HL-60 (cell line): ENCODE measurements around the gene AHR.

Experiments
- DNase-seq, 2 experiments: peaks; one replicate each; pipeline ENCODE4 v3.0.0-alpha.2; 2010 to 2020; ENCODE audit warnings: low read depth in 1 of 2, low spot score in 1 of 2
- H3K27ac ChIP-seq: fragments of 250-450 bp; sonication (Bioruptor Pico); replicated peaks from 2 replicates; pipeline ENCODE4 v1.5.1; 2020; ENCODE audit warnings: mild to moderate bottlenecking, moderate library complexity
- H3K27me3 ChIP-seq: fragments of 250-450 bp; sonication (Bioruptor Pico); 2 replicates; pipeline ENCODE4 v1.5.1; 2021; ENCODE audit warnings: mild to moderate bottlenecking, moderate library complexity; ENCODE audit not compliant: insufficient read depth, poor library complexity, severe bottlenecking
- H3K4me3 ChIP-seq: replicated peaks from 2 replicates; pipeline ENCODE4 v1.5.1; 2011; ENCODE audit warnings: mild to moderate bottlenecking, control low read depth, low read length; ENCODE audit not compliant: insufficient read depth
- GABPA ChIP-seq: IDR thresholded peaks from 2 replicates; pipeline ENCODE4 v1.6.1; 2012; ENCODE audit warnings: low read depth
- POLR2AphosphoS5 ChIP-seq: IDR thresholded peaks from 2 replicates; pipeline ENCODE4 v1.6.1; 2012; ENCODE audit warnings: low read depth
- REST ChIP-seq: IDR thresholded peaks from 2 replicates; pipeline ENCODE4 v1.6.1; 2012; ENCODE audit warnings: low read depth; ENCODE audit not compliant: insufficient replicate concordance
- SPI1 ChIP-seq: IDR thresholded peaks from 2 replicates; pipeline ENCODE4 v1.6.1; 2012; ENCODE audit warnings: low read depth, mild to moderate bottlenecking, borderline replicate concordance
- TF ChIP-seq, protein P1 (sequence below): IDR thresholded peaks from one replicate; pipeline ENCODE4 v1.5.1; 2011; ENCODE audit warnings: low read length, control low read depth, inconsistent platforms; ENCODE audit not compliant: insufficient read depth

The AHR gene

GRCh38 chr7:17315974-17316373 is 17.5 kb downstream of the AHR start:
- DNase-seq: no peak
- Histone ChIP-seq H3K4me3 (no peak overlapping the region), H3K27me3 (no peaks in the 10 kb centered on the region), H3K27ac (no peak overlapping the region)
- TF ChIP-seq GABPA (no peak), POLR2AphosphoS5 (no peak), REST (no peak), SPI1 (no peak)
- TF ChIP-seq, protein P1, sequence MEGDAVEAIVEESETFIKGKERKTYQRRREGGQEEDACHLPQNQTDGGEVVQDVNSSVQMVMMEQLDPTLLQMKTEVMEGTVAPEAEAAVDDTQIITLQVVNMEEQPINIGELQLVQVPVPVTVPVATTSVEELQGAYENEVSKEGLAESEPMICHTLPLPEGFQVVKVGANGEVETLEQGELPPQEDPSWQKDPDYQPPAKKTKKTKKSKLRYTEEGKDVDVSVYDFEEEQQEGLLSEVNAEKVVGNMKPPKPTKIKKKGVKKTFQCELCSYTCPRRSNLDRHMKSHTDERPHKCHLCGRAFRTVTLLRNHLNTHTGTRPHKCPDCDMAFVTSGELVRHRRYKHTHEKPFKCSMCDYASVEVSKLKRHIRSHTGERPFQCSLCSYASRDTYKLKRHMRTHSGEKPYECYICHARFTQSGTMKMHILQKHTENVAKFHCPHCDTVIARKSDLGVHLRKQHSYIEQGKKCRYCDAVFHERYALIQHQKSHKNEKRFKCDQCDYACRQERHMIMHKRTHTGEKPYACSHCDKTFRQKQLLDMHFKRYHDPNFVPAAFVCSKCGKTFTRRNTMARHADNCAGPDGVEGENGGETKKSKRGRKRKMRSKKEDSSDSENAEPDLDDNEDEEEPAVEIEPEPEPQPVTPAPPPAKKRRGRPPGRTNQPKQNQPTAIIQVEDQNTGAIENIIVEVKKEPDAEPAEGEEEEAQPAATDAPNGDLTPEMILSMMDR: no peak

GRCh38 chr7:17318146-17318545 is 19.7 kb downstream of the AHR start:
- DNase-seq: no peak
- Histone ChIP-seq H3K4me3 (no peak overlapping the region), H3K27me3 (no peaks in the 10 kb centered on the region), H3K27ac (no peak overlapping the region)
- TF ChIP-seq POLR2AphosphoS5 (no peak), SPI1 (no peak), REST (no peak)
- TF ChIP-seq, protein P1: no peak

DNA sequence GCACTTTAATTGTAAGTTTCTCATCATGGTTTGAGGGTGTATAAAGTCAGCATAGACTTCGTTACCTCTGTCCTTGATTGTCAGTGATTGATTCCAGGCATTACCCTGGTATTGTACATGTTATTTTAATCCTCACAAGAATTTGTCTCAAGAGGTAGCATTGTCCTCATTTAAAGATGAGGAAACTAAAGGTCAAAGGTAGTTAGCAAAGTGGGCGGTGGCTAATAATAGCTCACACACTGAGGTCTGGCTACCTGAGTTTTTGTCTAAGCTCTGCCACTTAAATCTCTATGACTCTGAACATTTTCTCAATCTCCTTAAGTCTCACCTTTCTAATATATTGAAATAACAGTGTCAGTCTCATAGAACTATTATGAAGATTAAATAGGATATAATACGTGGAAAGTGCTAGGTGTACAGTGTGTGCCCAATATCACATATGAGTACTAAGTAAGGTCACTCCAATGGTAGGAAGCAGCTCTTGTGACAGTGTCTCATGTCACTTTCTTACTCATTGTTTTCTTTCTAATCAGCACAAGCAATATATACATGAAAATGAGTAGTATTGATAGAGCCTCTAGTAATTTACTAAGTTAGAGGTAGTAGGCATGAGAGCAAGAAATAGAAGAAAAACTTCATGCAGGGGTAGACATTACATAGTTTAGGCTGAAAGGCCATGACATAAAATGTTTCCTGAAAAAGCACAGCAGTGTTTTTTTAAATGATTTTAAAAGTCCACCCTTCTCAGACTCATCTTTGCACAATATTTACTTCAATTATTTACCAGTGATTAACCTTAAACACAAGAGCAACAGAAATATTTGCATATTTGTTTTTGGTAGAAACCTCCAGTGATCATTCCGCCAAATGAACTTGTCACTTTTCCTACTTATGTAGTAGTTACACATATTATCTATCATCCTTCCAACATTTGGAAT is 21.0 kb downstream of the AHR start:
- Histone ChIP-seq H3K27ac (no peak overlapping the region), H3K27me3 (no peaks in the 10 kb centered on the region), H3K4me3 (no peak overlapping the region)
- no peak for DNase-seq
- no peak for TF ChIP-seq REST
- TF ChIP-seq, protein P1: no peak
